Measurements from ENCODE around the gene SLC44A3. TPM values are rescaled to one million over a fixed set of nuclear protein-coding genes. Genes with fewer than 3 reads are reported as not detected.

The SLC44A3 gene
- total RNA-seq = 10 to 100 TPM; 17.3 to 52.5 (median 24.4) TPM
- 10 to 100 TPM; 13.0 to 22.6 TPM for polyA plus RNA-seq

- peaks cover 0 to 5% (median 0%) of the 10 kb centered on the region in 3 donors for H3K36me3 ChIP-seq
- intact Hi-C loops (cut with DNase I) = no loop called here
- H3K27me3 ChIP-seq = no peaks in the 10 kb centered on the region
- peak within 1 kb of the TSS; percentile 72 to 93 (median 86) for H3K27ac ChIP-seq
- H3K9me3 ChIP-seq = no peaks in the 10 kb centered on the region
- 0 to 1% methylated on average over 59 to 77 of the region's 77 CpGs for WGBS, 2 donors
- no peak for TF ChIP-seq CTCF (IDR thresholded peaks at IDR 0.05)
- DNase-seq = peak; percentile 68 to 88 (median 74)
- ATAC-seq = peak; percentile 82 to 91 (median 88)
- FAIRE-seq = no peak
- H3K4me1 ChIP-seq = peaks cover 16 to 37% (median 27%) of the 10 kb centered on the region in 3 donors
- H3K4me3 ChIP-seq = peak within 1 kb of the TSS; percentile 55 to 84 (median 80)
These were observed at the start of gene SLC44A3 for GRCh38 chr1:94819945-94820746. Gene SLC44A3 (plus strand): TSS chr1:94820357. CDS start chr1:94820452, 95 bp downstream.

- DNase-seq = peak in 1 of 6 donors; percentile 74
- Histone ChIP-seq H3K27ac (peak overlapping the region in 3 of 4 donors; percentile 31 to 87 (median 80)), H3K36me3 (no peaks in the 10 kb centered on the region), H3K9me3 (no peaks in the 10 kb centered on the region), H3K4me1 (peaks cover 46 to 53% (median 47%) of the 10 kb centered on the region in 3 donors), H3K4me3 (no peak overlapping the region), H3K27me3 (no peaks in the 10 kb centered on the region)
- no peak for TF ChIP-seq CTCF (IDR thresholded peaks at IDR 0.05)
- intact Hi-C loops (cut with DNase I) = loop anchor here in 1 of 3 donors (10.0 kb wide), 1 partner anchor 127 kb away; no protein-coding TSS in a partner anchor
- WGBS, 2 donors = 71 to 75% methylated on average over 5 of the region's 5 CpGs
- ATAC-seq = peak; percentile 59 to 75 (median 66)
- FAIRE-seq = no peak
These were observed 47.9 kb upstream of the SLC44A3 start for GRCh38 chr1:94772230-94772641.

GRCh38 chr1:94772845-94773244 lies 47.3 kb upstream of the SLC44A3 start:
- Histone ChIP-seq H3K4me1 (peaks cover 47 to 54% (median 49%) of the 10 kb centered on the region in 3 donors), H3K4me3 (no peak overlapping the region), H3K27me3 (no peaks in the 10 kb centered on the region), H3K36me3 (no peaks in the 10 kb centered on the region), H3K27ac (peak overlapping the region; percentile 31 to 87 (median 72)), H3K9me3 (no peaks in the 10 kb centered on the region)
- ATAC-seq = no peak
- intact Hi-C loops (cut with DNase I) = loop anchor here in 1 of 3 donors (10.0 kb wide), 1 partner anchor 128 kb away; no protein-coding TSS in a partner anchor
- FAIRE-seq = no peak
- WGBS, 2 donors = 88 to 91% methylated on average over 3 of the region's 3 CpGs
- DNase-seq = no peak
- no peak for TF ChIP-seq CTCF (IDR thresholded peaks at IDR 0.05)

GRCh38 chr1:94773296-94773809 lies 46.8 kb upstream of the SLC44A3 start:
- 55 to 73% methylated on average over 6 of the region's 6 CpGs for WGBS, 2 donors
- peaks cover 52 to 59% (median 54%) of the 10 kb centered on the region in 3 donors for H3K4me1 ChIP-seq
- H3K4me3 ChIP-seq = no peak overlapping the region
- no peak for FAIRE-seq
- H3K27me3 ChIP-seq = no peaks in the 10 kb centered on the region
- peak overlapping the region; percentile 36 to 87 (median 72) for H3K27ac ChIP-seq
- no peak for DNase-seq
- intact Hi-C loops (cut with DNase I) = loop anchor here in 1 of 3 donors (10.0 kb wide), 1 partner anchor 129 kb away; no protein-coding TSS in a partner anchor
- peak in 2 of 4 donors; percentile 3 to 4 for ATAC-seq
- no peaks in the 10 kb centered on the region for H3K9me3 ChIP-seq
- TF ChIP-seq CTCF (IDR thresholded peaks at IDR 0.05) = no peak
- H3K36me3 ChIP-seq = no peaks in the 10 kb centered on the region

Data from pancreas (tissue), 10 donors.